NCI-H748 (cell line): ENCODE measurements around the gene UBAC1.
"Not testable (repeated sequence)": the region's sequence is repeated elsewhere in the genome, so short reads cannot be mapped to it uniquely, and the experiment has no call there.

Source experiments
- DNase-seq: peaks from one replicate; lab custom pipeline; 2025; ENCODE audit not compliant: unreplicated experiment; lab: John Stamatoyannopoulos, UW

The UBAC1 gene

DNA sequence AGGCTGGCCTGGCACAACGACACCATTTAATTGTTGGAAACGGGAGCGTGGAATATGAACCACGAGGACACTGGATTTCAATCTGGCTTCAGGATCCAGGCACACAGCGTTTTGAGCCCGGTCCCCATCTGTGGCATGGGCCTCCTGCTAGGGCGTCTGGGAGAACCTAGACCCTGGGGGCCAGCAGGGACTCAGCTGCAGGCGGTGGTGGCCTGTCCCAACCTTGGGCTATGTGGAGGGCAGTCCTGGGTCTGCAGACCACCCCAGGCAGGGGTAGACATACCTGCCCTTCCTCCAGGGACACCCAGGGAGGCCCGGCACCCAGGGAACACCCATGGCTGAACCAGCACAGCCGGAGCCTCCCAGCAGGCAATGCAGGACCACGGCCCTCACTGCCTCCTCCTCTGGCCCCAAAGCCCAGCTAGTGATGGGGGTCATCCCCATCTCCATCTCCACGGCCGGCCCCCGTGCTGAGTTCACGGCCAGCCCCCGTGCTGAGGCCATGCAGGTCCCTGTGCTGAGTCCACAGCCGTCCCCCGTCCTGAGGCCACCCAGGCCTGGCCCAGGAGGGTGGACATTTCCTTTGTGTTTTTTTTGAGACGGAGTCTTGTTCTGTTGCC lies 18.5 kb upstream of the UBAC1 start:
- no peak for DNase-seq

GRCh38 chr9:135978642-135979546 lies 17.7 kb upstream of the UBAC1 start:
- DNase-seq = no peak

- no peak for DNase-seq
Measured at GRCh38 chr9:135976944-135977343, 15.8 kb upstream of the UBAC1 start.

DNA sequence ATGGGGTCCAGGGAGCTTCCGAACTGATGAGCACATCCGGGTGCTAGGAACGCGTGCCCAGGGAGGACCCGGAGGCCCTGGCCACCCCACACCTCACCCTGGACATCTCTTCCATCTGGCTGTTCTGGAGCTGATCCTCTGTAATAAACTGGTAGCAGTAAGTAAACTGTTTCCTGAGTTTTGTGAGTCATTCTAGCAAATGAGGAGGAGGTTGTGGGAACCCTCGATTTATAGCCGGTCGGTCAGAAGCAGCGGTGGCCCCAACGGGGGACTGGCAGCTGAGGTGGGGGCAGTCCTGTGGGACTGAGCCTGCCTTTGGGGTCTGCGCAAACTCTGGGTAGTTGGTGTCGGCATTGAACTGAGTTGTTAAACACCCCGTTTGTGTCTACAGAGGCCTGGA lies 15.4 kb upstream of the UBAC1 start:
- no peak for DNase-seq

GRCh38 chr9:135975834-135976233 lies 14.7 kb upstream of the UBAC1 start:
- no peak for DNase-seq

DNA sequence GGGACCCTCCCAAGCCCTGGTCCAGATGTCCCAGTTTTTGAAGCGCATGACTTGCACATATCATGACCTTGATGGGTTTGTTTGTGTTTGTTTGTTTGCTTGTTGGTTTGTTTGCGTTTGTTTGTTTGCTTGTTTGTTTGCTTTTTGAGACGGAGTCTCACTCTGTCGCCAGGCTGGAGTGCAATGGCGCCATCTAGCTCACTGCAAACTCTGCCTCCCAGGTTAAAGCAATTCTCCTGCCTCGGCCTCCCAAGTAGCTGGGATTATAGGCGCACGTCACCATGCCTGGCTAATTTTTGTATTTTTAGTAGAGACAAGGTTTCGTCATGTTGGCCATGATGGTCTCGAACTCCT lies 13.0 kb upstream of the UBAC1 start:
- DNase-seq = no peak

- no peak for DNase-seq
Measured at GRCh38 chr9:135973277-135974219, 12.4 kb upstream of the UBAC1 start.

- DNase-seq = no peak
Measured at GRCh38 chr9:135971892-135972291, 10.7 kb upstream of the UBAC1 start.

DNA sequence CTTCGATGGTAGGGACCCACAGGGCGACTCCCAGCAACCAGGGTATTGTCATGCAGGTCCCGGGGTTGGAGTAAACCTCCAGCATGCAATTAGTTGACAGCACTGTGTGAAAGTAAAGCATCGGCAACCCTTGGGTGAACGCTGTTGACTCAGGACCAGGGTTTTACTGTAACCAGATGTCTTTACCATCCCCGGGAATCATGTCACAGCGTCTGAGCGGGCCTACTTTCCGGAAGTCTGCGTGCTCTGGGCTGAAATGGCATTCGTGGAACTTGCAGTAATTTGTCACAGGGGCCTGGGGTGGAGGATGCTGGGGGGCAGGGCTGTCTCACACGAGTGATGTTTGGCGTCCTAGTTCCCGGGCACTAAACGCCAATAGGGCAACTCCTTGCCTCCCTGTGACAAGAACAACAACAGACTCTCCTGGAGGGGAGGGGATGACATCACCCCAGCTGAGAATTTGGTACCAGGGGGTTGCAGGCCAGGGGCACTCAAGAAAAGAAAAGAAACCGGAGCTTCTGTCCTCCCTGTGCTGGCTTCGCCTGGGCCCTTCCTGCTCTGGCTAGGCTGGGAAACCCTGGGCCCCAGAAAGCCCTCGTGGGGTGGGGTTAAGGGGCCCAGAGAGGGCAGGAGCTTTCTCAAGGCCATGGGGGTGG lies 10.1 kb upstream of the UBAC1 start:
- no peak for DNase-seq

DNA sequence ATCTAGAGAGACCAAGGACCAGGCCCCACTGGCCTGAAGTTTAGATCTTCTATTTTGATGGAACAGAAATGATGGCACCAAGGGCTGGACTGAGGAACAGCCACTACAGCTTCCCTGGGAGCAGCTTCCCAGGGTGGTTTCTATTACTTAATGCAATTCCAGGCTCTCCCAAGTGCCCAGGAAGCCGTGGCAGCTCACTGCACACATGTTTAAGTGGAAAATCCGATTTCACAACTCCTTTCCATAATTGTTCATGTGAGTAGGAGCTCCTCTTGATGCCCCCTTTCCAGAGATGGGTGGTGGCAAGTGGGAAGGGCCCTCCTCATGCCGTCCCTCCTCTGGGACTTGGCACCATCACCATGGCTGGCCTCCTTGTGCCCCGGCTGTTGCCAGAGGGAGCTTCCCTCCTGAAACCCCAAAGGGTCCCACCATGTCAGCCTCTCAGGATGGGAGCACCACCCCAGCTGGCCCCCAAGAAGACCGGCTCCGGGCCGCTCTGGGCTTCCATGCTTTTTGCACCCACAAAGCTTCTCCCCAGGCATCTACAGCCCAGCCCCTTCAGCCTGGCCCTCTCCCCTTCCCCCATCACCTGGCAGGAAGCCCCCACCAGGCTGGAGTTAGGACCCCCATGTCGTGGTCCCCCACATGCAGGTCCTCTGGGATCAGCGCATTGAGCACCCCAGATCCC lies 9.1 kb upstream of the UBAC1 start:
- DNase-seq = no peak

DNA sequence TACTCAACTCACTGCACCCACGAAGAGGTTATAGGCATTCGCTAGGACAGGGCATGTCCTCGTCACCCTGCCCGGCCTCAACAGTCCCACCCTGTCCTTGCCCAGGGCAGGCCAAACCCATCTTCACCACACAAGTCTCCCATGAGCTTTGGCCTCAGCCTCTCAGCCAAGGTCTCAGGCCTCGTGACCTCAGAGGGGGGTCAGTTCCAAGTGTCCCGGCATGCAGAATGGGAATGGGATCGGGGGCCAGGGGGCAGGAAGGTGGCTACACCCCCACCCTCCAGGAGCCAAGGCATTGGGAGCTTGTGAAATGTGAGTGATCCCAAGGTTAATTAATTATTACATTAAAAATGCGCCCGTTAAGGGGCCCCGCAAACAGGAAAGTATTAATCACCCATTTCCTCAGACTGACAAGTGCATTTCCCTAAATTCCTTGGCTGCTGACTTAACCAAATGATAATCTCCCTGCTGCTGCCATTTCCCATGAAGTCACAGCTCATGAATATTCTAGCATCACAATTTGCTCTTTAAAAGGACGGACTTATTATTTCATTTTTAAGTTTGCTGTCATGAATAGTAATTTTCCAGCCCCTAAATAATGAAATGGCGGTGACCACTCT lies 8.0 kb upstream of the UBAC1 start:
- no peak for DNase-seq

DNA sequence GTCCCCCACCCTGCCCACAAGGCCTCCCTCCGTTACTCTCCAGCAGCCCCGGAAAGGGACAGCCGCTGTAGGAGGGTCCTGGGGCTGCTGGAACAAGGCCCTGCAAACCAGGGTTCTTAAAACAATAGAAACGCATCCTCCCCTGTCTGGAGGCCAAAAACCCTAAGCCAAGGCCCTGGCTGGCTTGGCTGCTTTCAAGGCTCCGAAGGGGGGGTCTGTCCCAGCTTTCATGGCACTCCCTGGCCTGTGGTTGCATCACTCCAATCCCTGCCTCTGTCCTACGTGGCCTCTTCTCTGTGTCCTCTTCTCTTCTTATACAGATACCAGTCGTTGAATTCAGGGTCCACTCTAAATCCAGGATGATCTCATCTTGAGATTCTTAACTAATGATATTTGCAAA lies 7.4 kb upstream of the UBAC1 start:
- DNase-seq = no peak

DNA sequence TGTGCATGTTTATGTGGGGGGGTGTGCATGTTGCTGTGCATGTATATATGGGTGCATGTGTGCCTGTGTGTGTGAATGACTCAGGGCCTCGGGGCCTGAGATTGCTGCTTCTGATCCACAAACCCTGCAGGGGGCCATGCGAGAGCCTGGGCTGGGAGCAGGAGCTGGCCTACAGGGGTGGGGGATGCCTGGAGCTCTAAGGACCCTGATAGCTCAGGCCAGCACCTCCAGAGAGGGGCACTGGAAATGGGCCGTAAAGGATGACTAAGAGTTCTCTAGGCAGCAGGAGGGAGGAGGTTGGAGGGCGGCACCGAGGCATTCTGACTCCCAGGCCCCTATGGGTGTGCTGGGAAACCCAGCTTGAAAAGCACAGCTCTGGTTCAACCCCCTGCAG lies 6.9 kb upstream of the UBAC1 start:
- DNase-seq = no peak

DNA sequence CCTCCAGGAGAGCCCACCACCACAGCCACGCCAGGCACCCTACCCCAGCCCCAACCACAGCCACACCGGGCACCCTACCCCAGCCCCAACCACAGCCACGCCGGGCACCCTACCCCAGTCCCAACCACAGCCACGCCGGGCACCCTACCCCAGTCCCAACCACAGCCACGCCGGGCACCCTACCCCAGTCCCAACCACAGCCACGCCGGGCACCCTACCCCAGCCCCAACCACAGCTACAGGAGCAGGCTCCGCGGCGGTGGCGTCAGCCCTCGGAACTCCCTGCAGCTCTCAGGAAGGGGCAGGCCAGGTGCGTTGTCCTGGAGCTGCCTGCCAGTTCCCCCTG lies 5.7 kb upstream of the UBAC1 start:
- DNase-seq = not testable (repeated sequence)

DNA sequence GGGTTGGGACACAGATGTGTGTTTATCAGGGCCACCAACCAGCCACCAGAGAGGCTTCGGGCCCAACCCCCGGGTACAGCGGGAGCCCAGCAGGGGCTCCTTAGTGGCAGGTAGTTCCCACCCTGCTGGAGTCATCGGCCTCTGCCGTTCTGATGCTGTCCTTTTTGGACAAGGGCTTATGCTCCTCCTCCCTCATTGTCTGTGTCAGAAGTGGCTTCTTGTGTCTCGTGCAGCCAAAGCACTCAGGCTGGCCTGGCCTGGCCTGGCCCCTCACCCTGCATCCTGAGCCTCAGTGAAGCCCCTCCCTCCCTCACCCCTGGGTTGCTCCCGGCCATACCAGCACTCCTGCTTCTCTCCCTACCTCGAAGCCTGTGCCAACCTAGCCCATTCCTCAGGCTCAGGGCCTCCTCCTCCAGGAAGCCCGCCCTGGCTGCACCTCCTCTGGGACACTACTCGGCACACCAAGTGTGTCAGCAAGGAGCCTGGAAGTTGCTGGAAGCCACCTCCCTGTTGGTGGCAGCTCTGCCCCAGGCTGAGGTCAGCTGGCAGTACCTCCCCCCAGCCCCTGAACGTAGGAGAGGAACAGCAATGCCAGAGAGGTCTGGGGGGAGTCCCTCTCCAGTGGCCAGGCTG lies 4.1 kb upstream of the UBAC1 start:
- DNase-seq = no peak

DNA sequence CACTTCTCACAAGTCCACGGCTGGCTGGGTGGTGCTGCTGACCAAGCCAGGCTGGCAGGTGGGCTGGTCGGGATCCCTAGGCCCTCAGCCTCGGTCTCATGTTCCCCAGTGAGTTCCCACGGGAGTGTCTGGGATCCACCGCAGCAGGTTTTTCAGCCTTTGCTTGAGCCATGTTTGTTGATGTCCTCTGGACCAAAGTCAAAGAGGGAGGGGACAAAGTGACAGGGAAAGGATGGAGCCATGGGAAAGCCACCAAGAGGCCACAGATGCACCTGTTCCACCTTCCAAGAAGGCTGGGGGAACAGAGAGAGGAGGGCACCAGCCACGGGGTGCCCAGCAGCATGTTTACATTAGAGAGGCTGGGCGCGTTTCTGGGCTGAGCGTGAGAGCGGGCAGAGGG lies 2.8 kb upstream of the UBAC1 start:
- DNase-seq = no peak

- no peak for DNase-seq
Measured at GRCh38 chr9:135963338-135963737, 2.2 kb upstream of the UBAC1 start.

GRCh38 chr9:135962696-135963307 lies 1.6 kb upstream of the UBAC1 start:
- DNase-seq = no peak
